K562 (cell line): ENCODE results near the gene RALA. TPM values are rescaled to one million over a fixed set of nuclear protein-coding genes. Genes with fewer than 3 reads are reported as not detected.

ENCODE experiments used
- FOS ChIP-seq: IDR thresholded peaks from 3 replicates; pipeline ENCODE4 v1.6.1; 2011; ENCODE audit not compliant: insufficient read length; ENCODE audit errors: extremely low read depth
- FOXM1 ChIP-seq, 2 experiments: fragments of 450-650 bp in 1 of 2; sonication (generic) in 1 of 2; formaldehyde crosslinking in 1 of 2; IDR thresholded peaks; 2 replicates each; pipeline versions ENCODE4 v1.6.1 to v1.9.0; 2017 to 2022; ENCODE audit warnings: low read depth in 2 of 2, mild to moderate bottlenecking in 2 of 2, missing genetic modification reagents in 1 of 2, moderate library complexity in 1 of 2
- HMGN3 ChIP-seq: IDR thresholded peaks from 2 replicates; pipeline ENCODE4 v1.6.1; 2011; ENCODE audit warnings: borderline replicate concordance, low read depth, mild to moderate bottlenecking, mixed read lengths, low read length; ENCODE audit not compliant: insufficient read length; ENCODE audit errors: extremely low read depth
- HOXB6 ChIP-seq: fragments of 250-450 bp; sonication (Bioruptor Pico); IDR thresholded peaks from 2 replicates; pipeline ENCODE4 v1.5.1; 2022; ENCODE audit warnings: mild to moderate bottlenecking, borderline replicate concordance
- KLF1 ChIP-seq: fragments of 450-650 bp; IDR thresholded peaks from 2 replicates; pipeline ENCODE4 v1.6.1; 2016; ENCODE audit warnings: missing genetic modification characterization, missing compliant biosample characterization
- MYC ChIP-seq, 2 experiments: fragments of 250-450 bp in 1 of 2; sonication (Bioruptor Pico) in 1 of 2; IDR thresholded peaks; 2 replicates each; pipeline versions ENCODE4 v1.5.1 to v1.6.1; 2012 to 2021; ENCODE audit warnings: low read depth in 2 of 2, borderline replicate concordance in 1 of 2, improper control_type of control experiment in 1 of 2, low read length in 1 of 2, mild to moderate bottlenecking in 1 of 2, moderate library complexity in 1 of 2
- NCOA4 ChIP-seq: fragments of 450-650 bp; IDR thresholded peaks from 2 replicates; pipeline ENCODE4 v1.6.1; 2018; ENCODE audit warnings: mild to moderate bottlenecking; ENCODE audit not compliant: partially characterized antibody
- NFRKB ChIP-seq: fragments of 450-650 bp; IDR thresholded peaks from 2 replicates; pipeline ENCODE4 v1.6.1; 2016; ENCODE audit warnings: low read depth
- PHF8 ChIP-seq: fragments of 200-600 bp; sonication (generic); IDR thresholded peaks from 2 replicates; pipeline ENCODE4 v1.6.1; 2012; ENCODE audit warnings: mixed run types, mild to moderate bottlenecking, inconsistent platforms, low read length, moderate library complexity, borderline replicate concordance
- PML ChIP-seq: IDR thresholded peaks from 2 replicates; pipeline ENCODE4 v1.6.1; 2012; ENCODE audit warnings: low read length, inconsistent platforms
- POLR2B ChIP-seq: fragments of 450-650 bp; IDR thresholded peaks from 2 replicates; pipeline ENCODE4 v1.6.1; 2018; ENCODE audit warnings: low read depth; ENCODE audit not compliant: partially characterized antibody
- RBBP5 ChIP-seq: fragments of 200-600 bp; sonication (generic); IDR thresholded peaks from 2 replicates; pipeline ENCODE4 v1.6.1; 2012; ENCODE audit warnings: borderline replicate concordance, mild to moderate bottlenecking, low read length, control low read depth, inconsistent platforms; ENCODE audit not compliant: insufficient read depth, poor library complexity, severe bottlenecking
- RBFOX2 ChIP-seq: fragments of 200-400 bp; formaldehyde crosslinking; IDR thresholded peaks from 2 replicates; pipeline ENCODE4 v1.6.1; 2017; ENCODE audit warnings: low read depth, mild to moderate bottlenecking, low read length, moderate library complexity
- SAFB ChIP-seq: fragments of 200-400 bp; formaldehyde crosslinking; IDR thresholded peaks from 2 replicates; pipeline ENCODE4 v1.6.1; 2017; ENCODE audit warnings: low read depth, low read length, borderline replicate concordance
- TAF1 ChIP-seq: IDR thresholded peaks from 2 replicates; pipeline ENCODE4 v1.6.1; 2011; ENCODE audit warnings: mild to moderate bottlenecking, low read length, moderate library complexity; ENCODE audit not compliant: insufficient read depth, control insufficient read depth, severe bottlenecking; ENCODE audit errors: extremely low read depth
- ZNF695 ChIP-seq: fragments of 450-650 bp; formaldehyde crosslinking; IDR thresholded peaks from 2 replicates; pipeline ENCODE4 v1.4.0; 2020; ENCODE audit warnings: mild to moderate bottlenecking, moderate library complexity
- ZNF764 ChIP-seq: fragments of 250-450 bp; sonication (Bioruptor Pico); IDR thresholded peaks from 2 replicates; pipeline ENCODE4 v1.4.0; 2020; ENCODE audit warnings: low read depth, mild to moderate bottlenecking, moderate library complexity
- ZNF830 ChIP-seq: fragments of 250-450 bp; sonication (Bioruptor Pico); IDR thresholded peaks from 2 replicates; pipeline ENCODE4 v1.5.0; 2021; ENCODE audit warnings: mild to moderate bottlenecking
- ZSCAN32 ChIP-seq: fragments of 450-650 bp; formaldehyde crosslinking; IDR thresholded peaks from 2 replicates; pipeline ENCODE4 v1.4.0; 2020; ENCODE audit warnings: mild to moderate bottlenecking, moderate library complexity
- polyA plus RNA-seq, 8 experiments: library from polyadenylated mRNA; depleted of rRNA in 4 of 8; stranded (reverse) in 5 of 8; unstranded in 3 of 8; fragments of >200 nt; fragmentation: Nextera tagmentation in 2 of 8; fragmentation: Illumina TruSeq in 1 of 8; extraction: Ambion mirVana in 2 of 8; extraction: Trizol in 1 of 8; gene quantifications; 2 replicates each; pipeline versions ENCODE4 v1.2.1 to v1.2.3, GENCODE V29; 2011 to 2014; ENCODE audit warnings: inconsistent platforms in 1 of 8, missing spikeins in 1 of 8
- total RNA-seq, 7 experiments: library from RNA; depleted of rRNA in 6 of 7; stranded (reverse); fragments of >200 nt in 6 of 7; fragmentation: Illumina TruSeq in 2 of 7; extraction: Trizol in 2 of 7; gene quantifications; 2 replicates each; pipeline versions ENCODE4 v1.2.1 to v1.2.3, GENCODE V29; 2011 to 2021; ENCODE audit warnings: low replicate concordance in 1 of 7
- TF ChIP-seq, protein P1 (sequence below): IDR thresholded peaks from 3 replicates; pipeline ENCODE4 v1.6.1; 2011; ENCODE audit warnings: borderline replicate concordance, mild to moderate bottlenecking; ENCODE audit not compliant: insufficient read length, insufficient read depth
- TF ChIP-seq, protein P2 (sequence below), 2 experiments: fragments of 200-800 bp in 1 of 2; sonication (Bioruptor generic) in 1 of 2; sonication (generic) in 1 of 2; formaldehyde crosslinking in 1 of 2; IDR thresholded peaks in 1 of 2; conservative IDR thresholded peaks in 1 of 2; 2 replicates each; pipeline versions ENCODE4 v1.5.0 to v1.6.1; 2016 to 2020; ENCODE audit warnings: missing compliant biosample characterization in 1 of 2, missing genetic modification characterization in 1 of 2, missing genetic modification reagents in 1 of 2
- TF ChIP-seq, protein P3 (sequence below), 2 experiments: IDR thresholded peaks; 2 replicates each; pipeline ENCODE4 v1.6.1; 2011; ENCODE audit warnings: borderline replicate concordance in 1 of 2, control low read depth in 1 of 2, low read depth in 1 of 2, low read length in 1 of 2, mild to moderate bottlenecking in 1 of 2, mixed read lengths in 1 of 2, moderate library complexity in 1 of 2; ENCODE audit not compliant: insufficient read depth in 1 of 2, insufficient read length in 1 of 2, poor library complexity in 1 of 2, severe bottlenecking in 1 of 2; ENCODE audit errors: extremely low read depth in 1 of 2

RALA gene
- total and polyA plus RNA-seq, 9 of the 15 experiments (the other 6 are each of a cell fraction or from before 2014, with no cell fraction given): 7.2 to 28.0 (median 25.7) TPM

DNA sequence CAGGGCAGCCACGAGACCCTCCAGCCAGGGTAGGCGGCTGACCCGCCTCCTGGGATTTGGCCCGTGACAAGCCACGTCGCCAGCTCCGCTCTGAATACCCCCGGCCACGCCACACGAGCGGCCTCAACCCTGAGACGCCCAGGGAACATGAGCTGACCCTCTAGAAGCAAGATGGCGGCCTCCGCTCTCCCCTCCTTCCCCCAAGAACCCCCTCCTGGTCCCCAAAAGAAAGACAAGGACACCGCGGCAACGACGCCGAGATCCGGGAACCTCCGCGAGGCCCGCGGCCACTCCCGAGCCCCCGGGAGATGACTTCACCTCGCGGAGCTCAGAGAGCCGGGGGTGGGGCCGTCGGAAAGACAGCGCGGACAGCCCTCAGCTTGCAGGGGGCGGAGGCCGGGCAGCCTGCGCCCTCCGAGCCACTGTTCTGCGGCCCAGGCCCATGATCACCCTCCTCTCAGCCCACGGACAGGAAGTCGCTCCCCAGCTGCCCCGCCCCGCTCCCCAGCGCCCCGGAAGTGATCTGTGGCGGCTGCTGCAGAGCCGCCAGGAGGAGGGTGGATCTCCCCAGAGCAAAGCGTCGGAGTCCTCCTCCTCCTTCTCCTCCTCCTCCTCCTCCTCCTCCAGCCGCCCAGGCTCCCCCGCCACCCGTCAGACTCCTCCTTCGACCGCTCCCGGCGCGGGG lies at the start of gene RALA (continued):
- TF ChIP-seq MYC (IDR thresholded peaks at IDR 0.05; ENCODE audit: low read depth, low read length): peak; percentile 55; the same call in 1 of the 2 replicates
- no peak for TF ChIP-seq MYC (CRISPR knock-in tag; IDR thresholded peaks at IDR 0.05; ENCODE audit: borderline replicate concordance, low read depth)
- peak; percentile 89 for TF ChIP-seq POLR2B
- TF ChIP-seq HMGN3: peak; percentile 68
- TF ChIP-seq KLF1 (tag): no peak
- no peak for TF ChIP-seq SAFB
- TF ChIP-seq HOXB6 (CRISPR knock-in tag): no peak
- TF ChIP-seq, protein P1, sequence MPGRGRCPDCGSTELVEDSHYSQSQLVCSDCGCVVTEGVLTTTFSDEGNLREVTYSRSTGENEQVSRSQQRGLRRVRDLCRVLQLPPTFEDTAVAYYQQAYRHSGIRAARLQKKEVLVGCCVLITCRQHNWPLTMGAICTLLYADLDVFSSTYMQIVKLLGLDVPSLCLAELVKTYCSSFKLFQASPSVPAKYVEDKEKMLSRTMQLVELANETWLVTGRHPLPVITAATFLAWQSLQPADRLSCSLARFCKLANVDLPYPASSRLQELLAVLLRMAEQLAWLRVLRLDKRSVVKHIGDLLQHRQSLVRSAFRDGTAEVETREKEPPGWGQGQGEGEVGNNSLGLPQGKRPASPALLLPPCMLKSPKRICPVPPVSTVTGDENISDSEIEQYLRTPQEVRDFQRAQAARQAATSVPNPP: no peak
- peak; percentile 79 for TF ChIP-seq NFRKB
- TF ChIP-seq ZNF830 (CRISPR knock-in tag): no peak
- TF ChIP-seq ZNF764 (CRISPR knock-in tag): no peak
- no peak for TF ChIP-seq FOXM1 (IDR thresholded peaks at IDR 0.05; ENCODE audit: low read depth)
- peak; percentile 87; the same call in 1 of the 2 replicates for TF ChIP-seq FOXM1 (CRISPR knock-in tag; IDR thresholded peaks at IDR 0.05; ENCODE audit: low read depth)
- peak; percentile 94 for TF ChIP-seq PHF8
- peak; percentile 95 for TF ChIP-seq RBBP5
- TF ChIP-seq ZSCAN32: no peak
- no peak for TF ChIP-seq FOS
- peak; percentile 96 for TF ChIP-seq RBFOX2
- no peak for TF ChIP-seq ZNF695 (CRISPR knock-in tag)
- TF ChIP-seq, protein P2, sequence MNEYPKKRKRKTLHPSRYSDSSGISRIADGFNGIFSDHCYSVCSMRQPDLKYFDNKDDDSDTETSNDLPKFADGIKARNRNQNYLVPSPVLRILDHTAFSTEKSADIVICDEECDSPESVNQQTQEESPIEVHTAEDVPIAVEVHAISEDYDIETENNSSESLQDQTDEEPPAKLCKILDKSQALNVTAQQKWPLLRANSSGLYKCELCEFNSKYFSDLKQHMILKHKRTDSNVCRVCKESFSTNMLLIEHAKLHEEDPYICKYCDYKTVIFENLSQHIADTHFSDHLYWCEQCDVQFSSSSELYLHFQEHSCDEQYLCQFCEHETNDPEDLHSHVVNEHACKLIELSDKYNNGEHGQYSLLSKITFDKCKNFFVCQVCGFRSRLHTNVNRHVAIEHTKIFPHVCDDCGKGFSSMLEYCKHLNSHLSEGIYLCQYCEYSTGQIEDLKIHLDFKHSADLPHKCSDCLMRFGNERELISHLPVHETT (CRISPR knock-in tag; conservative IDR thresholded peaks at IDR 0.05 in 1 of 2, IDR thresholded peaks at IDR 0.05 in 1 of 2): peak in 1 of 2 experiments; percentile 87; a peak in 2 of 4 replicates
- TF ChIP-seq, protein P3, sequence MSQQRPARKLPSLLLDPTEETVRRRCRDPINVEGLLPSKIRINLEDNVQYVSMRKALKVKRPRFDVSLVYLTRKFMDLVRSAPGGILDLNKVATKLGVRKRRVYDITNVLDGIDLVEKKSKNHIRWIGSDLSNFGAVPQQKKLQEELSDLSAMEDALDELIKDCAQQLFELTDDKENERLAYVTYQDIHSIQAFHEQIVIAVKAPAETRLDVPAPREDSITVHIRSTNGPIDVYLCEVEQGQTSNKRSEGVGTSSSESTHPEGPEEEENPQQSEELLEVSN (IDR thresholded peaks at IDR 0.05; ENCODE audit: borderline replicate concordance in 1 of 2, extremely low read depth in 1 of 2, insufficient read depth in 1 of 2, insufficient read length in 1 of 2, low read depth in 1 of 2, low read length in 1 of 2, poor library complexity in 1 of 2, severe bottlenecking in 1 of 2): peak in 1 of 2 experiments; percentile 52
- TF ChIP-seq TAF1: peak; percentile 92
- TF ChIP-seq PML: peak; percentile 62
- no peak for TF ChIP-seq NCOA4
